ENCODE data around the gene GPR161.

The GPR161 gene

GRCh38 chr1:168098534-168099320, 38.0 kb downstream of the GPR161 start:
- Histone ChIP-seq H3K4me3 (ENCODE audit: low read length, poor library complexity, severe bottlenecking) (no peak overlapping the region), H3K79me2 (ENCODE audit: insufficient read depth, low read length) (no peaks in the 10 kb centered on the region), H3K4me1 (ENCODE audit: insufficient read depth, low read length, poor library complexity, severe bottlenecking) (no peaks in the 10 kb centered on the region), H3K9ac (ENCODE audit: low read depth, low read length, poor library complexity, severe bottlenecking) (no peak overlapping the region), H3K4me2 (ENCODE audit: low read depth, low read length, poor library complexity, severe bottlenecking) (no peak overlapping the region), H3K27me3 (ENCODE audit: insufficient read depth, low read length, poor library complexity, severe bottlenecking) (no peaks in the 10 kb centered on the region), H3K36me3 (ENCODE audit: insufficient read depth, low read length) (no peaks in the 10 kb centered on the region), H4K20me1 (ENCODE audit: insufficient read depth, low read length, poor library complexity, severe bottlenecking) (no peaks in the 10 kb centered on the region), H2AFZ (ENCODE audit: low read length) (no peak overlapping the region), H3K9me2 (replicated peaks; ENCODE audit: low read depth, low read length) (no peaks in the 10 kb centered on the region), H3F3A (ENCODE audit: low read depth) (no peaks in the 10 kb centered on the region), H3K9me3 (ENCODE audit: insufficient read depth, low read depth, low read length) (no peaks in the 10 kb centered on the region)
- TF ChIP-seq CTCF (conservative IDR thresholded peaks at IDR 0.05; ENCODE audit: low read length) (no peak), EZH2phosphoT487 (IDR thresholded peaks at IDR 0.05; ENCODE audit: borderline replicate concordance) (no peak)

- Histone ChIP-seq H3K4me2 (ENCODE audit: low read depth, low read length, poor library complexity, severe bottlenecking) (no peak overlapping the region), H3K27me3 (ENCODE audit: insufficient read depth, low read length, poor library complexity, severe bottlenecking) (no peaks in the 10 kb centered on the region), H3K79me2 (ENCODE audit: insufficient read depth, low read length) (no peaks in the 10 kb centered on the region), H3F3A (ENCODE audit: low read depth) (no peaks in the 10 kb centered on the region), H3K9ac (ENCODE audit: low read depth, low read length, poor library complexity, severe bottlenecking) (no peak overlapping the region), H3K9me2 (replicated peaks; ENCODE audit: low read depth, low read length) (no peaks in the 10 kb centered on the region), H3K36me3 (ENCODE audit: insufficient read depth, low read length) (no peaks in the 10 kb centered on the region), H3K4me3 (ENCODE audit: low read length, poor library complexity, severe bottlenecking) (no peak overlapping the region), H2AFZ (ENCODE audit: low read length) (no peak overlapping the region), H3K4me1 (ENCODE audit: insufficient read depth, low read length, poor library complexity, severe bottlenecking) (no peaks in the 10 kb centered on the region), H3K9me3 (ENCODE audit: insufficient read depth, low read depth, low read length) (no peaks in the 10 kb centered on the region), H4K20me1 (ENCODE audit: insufficient read depth, low read length, poor library complexity, severe bottlenecking) (no peaks in the 10 kb centered on the region)
- TF ChIP-seq CTCF (conservative IDR thresholded peaks at IDR 0.05; ENCODE audit: low read length), result no peak
- no peak for TF ChIP-seq EZH2phosphoT487 (IDR thresholded peaks at IDR 0.05; ENCODE audit: borderline replicate concordance)
Observed at GRCh38 chr1:168097921-168098528, 38.7 kb downstream of the GPR161 start.

- Histone ChIP-seq H4K20me1 (ENCODE audit: insufficient read depth, low read length, poor library complexity, severe bottlenecking) (no peaks in the 10 kb centered on the region), H3K4me1 (ENCODE audit: insufficient read depth, low read length, poor library complexity, severe bottlenecking) (no peaks in the 10 kb centered on the region), H3K79me2 (ENCODE audit: insufficient read depth, low read length) (no peaks in the 10 kb centered on the region), H3K9ac (ENCODE audit: low read depth, low read length, poor library complexity, severe bottlenecking) (no peak overlapping the region), H3K4me2 (ENCODE audit: low read depth, low read length, poor library complexity, severe bottlenecking) (no peak overlapping the region), H3K4me3 (ENCODE audit: low read length, poor library complexity, severe bottlenecking) (no peak overlapping the region), H3K27me3 (ENCODE audit: insufficient read depth, low read length, poor library complexity, severe bottlenecking) (no peaks in the 10 kb centered on the region), H3K9me3 (ENCODE audit: insufficient read depth, low read depth, low read length) (no peaks in the 10 kb centered on the region), H3K9me2 (replicated peaks; ENCODE audit: low read depth, low read length) (no peaks in the 10 kb centered on the region), H3F3A (ENCODE audit: low read depth) (no peaks in the 10 kb centered on the region), H2AFZ (ENCODE audit: low read length) (no peak overlapping the region), H3K36me3 (ENCODE audit: insufficient read depth, low read length) (no peaks in the 10 kb centered on the region)
- no peak for TF ChIP-seq EZH2phosphoT487 (IDR thresholded peaks at IDR 0.05; ENCODE audit: borderline replicate concordance)
- no peak for TF ChIP-seq CTCF (conservative IDR thresholded peaks at IDR 0.05; ENCODE audit: low read length)
Observed at GRCh38 chr1:168096296-168097165, 40.2 kb downstream of the GPR161 start.
